Measurements from ENCODE around the gene PHOX2A. TPM values are rescaled to one million over a fixed set of nuclear protein-coding genes. Genes with fewer than 3 reads are reported as not detected.

PHOX2A gene
- total RNA-seq, 1 experiment from 2014 or later = not detected

GRCh38 chr11:72249961-72250360 lies 6.0 kb upstream of the PHOX2A start:
- no peaks in the 10 kb centered on the region for H3K4me1 ChIP-seq
- no peaks in the 10 kb centered on the region for H3K9me3 Mint-ChIP-seq (ENCODE audit: unreplicated experiment)
- CTCF ChIA-PET = interaction anchor here (1.3 kb wide), 1 partner anchor 181 kb away, joined by 4 read pairs; no protein-coding TSS in a partner anchor
- H3K4me1 Mint-ChIP-seq (ENCODE audit: low read depth, unreplicated experiment) = no peaks in the 10 kb centered on the region
- H3K36me3 ChIP-seq (ENCODE audit: control insufficient read depth, insufficient read depth, low read length) = no peaks in the 10 kb centered on the region
- H3K27me3 Mint-ChIP-seq (ENCODE audit: insufficient read depth, unreplicated experiment) = peaks cover 5% of the 10 kb centered on the region
- no peaks in the 10 kb centered on the region for H3K36me3 Mint-ChIP-seq (ENCODE audit: insufficient read depth, unreplicated experiment)
- BruUV-seq (replicated peaks) = no TSS peak
- H3K9me3 ChIP-seq = peaks cover 10% of the 10 kb centered on the region; the same call in 1 of the 2 replicates
- no peak for TF ChIP-seq CTCF (IDR thresholded peaks at IDR 0.05; ENCODE audit: insufficient read depth in 1 of 2, low read depth in 1 of 2, low read length in 1 of 2, severe bottlenecking in 1 of 2, unreplicated experiment in 1 of 2)
- intact Hi-C loops (cut with micrococcal nuclease; ENCODE audit: unreplicated experiment) = no loop called here
- peak in 1 of 2 experiments; percentile 35 for DNase-seq
- POLR2A ChIA-PET = no interaction called here
- H3K4me3 Mint-ChIP-seq (ENCODE audit: unreplicated experiment) = no peak overlapping the region
- H3K27ac Mint-ChIP-seq (ENCODE audit: unreplicated experiment) = no peak overlapping the region
- H3K4me3 ChIP-seq (ENCODE audit: low read depth, low read length) = no peak overlapping the region
- no peaks in the 10 kb centered on the region for H3K27me3 ChIP-seq (replicated peaks; ENCODE audit: control insufficient read depth, insufficient read depth, low read length)

GRCh38 chr11:72247584-72247983 lies 3.6 kb upstream of the PHOX2A start:
- Mint-ChIP-seq H3K27ac (ENCODE audit: unreplicated experiment) (no peak overlapping the region), H3K36me3 (ENCODE audit: insufficient read depth, unreplicated experiment) (no peaks in the 10 kb centered on the region), H3K27me3 (ENCODE audit: insufficient read depth, unreplicated experiment) (peaks cover 4% of the 10 kb centered on the region), H3K4me3 (ENCODE audit: unreplicated experiment) (no peak overlapping the region), H3K4me1 (ENCODE audit: low read depth, unreplicated experiment) (no peaks in the 10 kb centered on the region), H3K9me3 (ENCODE audit: unreplicated experiment) (peaks cover 8% of the 10 kb centered on the region)
- H3K36me3 ChIP-seq (ENCODE audit: control insufficient read depth, insufficient read depth, low read length) = no peaks in the 10 kb centered on the region
- H3K4me3 ChIP-seq (ENCODE audit: low read depth, low read length) = no peak overlapping the region
- TF ChIP-seq CTCF (IDR thresholded peaks at IDR 0.05; ENCODE audit: insufficient read depth in 1 of 2, low read depth in 1 of 2, low read length in 1 of 2, severe bottlenecking in 1 of 2, unreplicated experiment in 1 of 2) = no peak
- ChIA-PET POLR2A (no interaction called here), CTCF (interaction anchor here (1.0 kb wide), 1 partner anchor 222 kb away, joined by 3 read pairs; no protein-coding TSS in a partner anchor)
- H3K4me1 ChIP-seq = no peaks in the 10 kb centered on the region
- peak in 1 of 2 experiments; percentile 26 for DNase-seq
- intact Hi-C loops (cut with micrococcal nuclease; ENCODE audit: unreplicated experiment) = no loop called here
- peaks cover 7% of the 10 kb centered on the region; the same call in 1 of the 2 replicates for H3K9me3 ChIP-seq
- H3K27me3 ChIP-seq (replicated peaks; ENCODE audit: control insufficient read depth, insufficient read depth, low read length) = no peaks in the 10 kb centered on the region
- no TSS peak for BruUV-seq (replicated peaks)

- ChIA-PET CTCF (interaction anchor here (0.5 to 0.7 kb wide), 4 partner anchors 11 to 231 kb away, joined by 3 to 5 read pairs (median 3); no protein-coding TSS in a partner anchor), POLR2A (no interaction called here)
- Mint-ChIP-seq H3K27ac (ENCODE audit: unreplicated experiment) (no peak overlapping the region), H3K36me3 (ENCODE audit: insufficient read depth, unreplicated experiment) (peaks cover 6% of the 10 kb centered on the region), H3K27me3 (ENCODE audit: insufficient read depth, unreplicated experiment) (peaks cover 4% of the 10 kb centered on the region), H3K9me3 (ENCODE audit: unreplicated experiment) (peaks cover 8% of the 10 kb centered on the region), H3K4me3 (ENCODE audit: unreplicated experiment) (no peak overlapping the region), H3K4me1 (ENCODE audit: low read depth, unreplicated experiment) (peaks cover 3% of the 10 kb centered on the region)
- H3K36me3 ChIP-seq (ENCODE audit: control insufficient read depth, insufficient read depth, low read length) = no peaks in the 10 kb centered on the region
- H3K4me1 ChIP-seq = peaks cover 5% of the 10 kb centered on the region
- H3K4me3 ChIP-seq (ENCODE audit: low read depth, low read length) = no peak overlapping the region
- BruUV-seq (replicated peaks) = no TSS peak
- intact Hi-C loops (cut with micrococcal nuclease; ENCODE audit: unreplicated experiment) = no loop called here
- TF ChIP-seq CTCF (IDR thresholded peaks at IDR 0.05; ENCODE audit: insufficient read depth in 1 of 2, low read depth in 1 of 2, low read length in 1 of 2, severe bottlenecking in 1 of 2, unreplicated experiment in 1 of 2) = no peak
- DNase-seq = peak in 1 of 2 experiments; percentile 42
- H3K9me3 ChIP-seq = peaks cover 7% of the 10 kb centered on the region; the same call in 1 of the 2 replicates
- no peaks in the 10 kb centered on the region for H3K27me3 ChIP-seq (replicated peaks; ENCODE audit: control insufficient read depth, insufficient read depth, low read length)
These were observed 1.4 kb upstream of the PHOX2A start for GRCh38 chr11:72245263-72245816.

Data from Caco-2 (cell line).